ENCODE measurements around the gene LGALS4.
"Not testable (repeated sequence)": the region's sequence is repeated elsewhere in the genome, so short reads cannot be mapped to it uniquely, and the experiment has no call there.

The LGALS4 gene

DNA sequence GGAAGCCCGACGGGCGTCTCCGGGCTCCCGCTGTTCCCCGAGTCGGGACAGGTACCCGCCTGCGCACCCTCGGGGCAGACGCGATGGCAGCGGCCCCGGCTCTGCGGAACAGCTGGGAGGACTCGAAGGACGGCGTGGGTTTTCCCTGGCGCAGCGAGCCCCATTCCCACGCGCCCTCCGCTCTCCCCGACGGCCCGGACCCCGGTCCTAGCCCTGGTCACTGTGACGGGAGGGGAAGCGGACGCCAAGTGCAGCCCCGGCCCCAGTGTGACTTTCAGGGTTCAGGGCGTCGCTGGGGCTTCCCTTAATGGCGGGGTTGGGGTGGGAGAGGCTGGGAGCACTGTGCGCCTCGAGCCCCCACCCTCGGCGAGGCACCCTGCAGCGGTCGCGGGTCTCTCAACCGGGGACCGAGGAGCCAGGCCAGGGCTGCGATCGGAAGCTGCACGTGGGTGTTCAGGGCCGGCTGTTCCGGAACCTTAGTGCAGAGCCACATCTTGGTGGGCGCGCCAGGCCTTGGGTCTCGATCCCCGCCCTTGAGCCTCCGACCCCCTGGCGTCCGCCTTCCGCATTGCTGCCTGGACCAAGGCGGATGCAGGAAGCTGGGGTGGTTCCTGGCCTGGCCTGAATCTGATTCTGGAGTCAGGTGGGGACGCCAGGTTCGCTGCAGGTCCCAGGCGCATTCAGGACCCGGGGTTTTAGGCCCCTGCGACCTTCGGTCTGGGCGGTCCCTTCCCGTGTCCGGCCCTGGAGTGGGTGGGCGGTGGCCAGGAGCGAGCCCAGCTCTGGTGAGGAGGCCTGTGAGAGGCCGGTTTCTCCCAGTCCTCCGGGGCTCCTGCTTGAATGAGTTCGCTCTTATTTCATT, 20.3 kb downstream of the LGALS4 start:
- no peak for DNase-seq

DNA sequence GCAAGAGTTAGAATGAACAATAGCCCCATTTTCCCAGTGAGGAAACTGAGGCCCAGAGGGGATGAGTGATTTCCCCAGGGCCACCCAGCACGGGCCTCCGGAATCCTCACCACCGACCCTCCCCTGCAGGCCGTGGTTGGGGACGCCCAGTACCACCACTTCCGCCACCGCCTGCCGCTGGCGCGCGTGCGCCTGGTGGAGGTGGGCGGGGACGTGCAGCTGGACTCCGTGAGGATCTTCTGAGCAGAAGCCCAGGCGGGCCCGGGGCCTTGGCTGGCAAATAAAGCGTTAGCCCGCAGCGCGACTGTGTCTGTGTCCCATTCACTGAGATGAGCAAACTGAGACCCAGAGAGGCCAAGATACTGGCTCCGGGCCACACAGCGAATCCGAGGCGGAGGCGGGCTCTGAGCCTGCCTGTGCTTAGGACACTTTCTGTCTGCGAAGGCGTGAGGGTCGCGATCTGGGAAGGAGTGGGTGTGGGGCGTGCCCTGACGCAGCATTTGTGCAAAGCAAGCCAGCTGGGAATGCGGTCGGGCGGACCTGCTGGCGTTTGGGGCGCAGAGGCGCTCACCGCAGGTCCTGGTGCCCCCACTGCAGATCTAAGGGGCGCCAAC, 21.2 kb downstream of the LGALS4 start:
- DNase-seq = not testable (repeated sequence)

DNA sequence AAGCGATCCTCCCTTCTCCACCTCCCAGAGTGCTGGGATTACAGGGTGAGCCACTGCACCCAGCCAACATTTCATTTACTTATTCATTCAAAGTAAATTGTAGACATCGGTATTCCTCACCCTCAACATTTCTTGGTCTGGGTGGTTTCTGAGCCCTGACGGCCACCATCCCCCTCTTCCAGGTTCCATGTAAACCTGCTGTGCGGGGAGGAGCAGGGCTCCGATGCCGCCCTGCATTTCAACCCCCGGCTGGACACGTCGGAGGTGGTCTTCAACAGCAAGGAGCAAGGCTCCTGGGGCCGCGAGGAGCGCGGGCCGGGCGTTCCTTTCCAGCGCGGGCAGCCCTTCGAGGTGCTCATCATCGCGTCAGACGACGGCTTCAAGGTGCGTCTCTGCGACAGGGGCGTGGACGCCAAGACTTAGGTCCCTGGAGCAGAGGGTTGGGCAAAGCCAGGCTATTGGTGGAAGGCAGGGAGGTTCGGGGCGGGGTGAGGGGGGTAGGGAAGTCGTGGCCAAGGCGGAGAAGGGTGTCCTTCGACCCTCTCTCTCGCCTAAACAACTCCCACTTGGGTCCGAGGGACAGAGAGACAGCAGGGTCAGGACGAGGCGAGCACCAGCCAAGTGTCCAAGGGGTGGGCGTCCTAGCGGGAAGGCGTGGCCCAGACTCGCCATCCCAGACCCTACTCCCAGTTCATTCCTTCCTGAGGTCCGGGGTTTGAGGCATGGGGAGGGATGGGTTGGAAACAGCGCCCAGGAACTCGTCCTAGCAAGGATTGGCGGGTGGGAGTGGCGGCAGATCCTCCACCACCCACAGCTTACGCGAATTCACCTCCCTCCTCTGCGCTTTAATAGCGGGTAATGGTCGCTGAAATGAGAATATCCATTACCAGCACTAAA, 22.0 kb downstream of the LGALS4 start:
- not testable (repeated sequence) for DNase-seq

DNA sequence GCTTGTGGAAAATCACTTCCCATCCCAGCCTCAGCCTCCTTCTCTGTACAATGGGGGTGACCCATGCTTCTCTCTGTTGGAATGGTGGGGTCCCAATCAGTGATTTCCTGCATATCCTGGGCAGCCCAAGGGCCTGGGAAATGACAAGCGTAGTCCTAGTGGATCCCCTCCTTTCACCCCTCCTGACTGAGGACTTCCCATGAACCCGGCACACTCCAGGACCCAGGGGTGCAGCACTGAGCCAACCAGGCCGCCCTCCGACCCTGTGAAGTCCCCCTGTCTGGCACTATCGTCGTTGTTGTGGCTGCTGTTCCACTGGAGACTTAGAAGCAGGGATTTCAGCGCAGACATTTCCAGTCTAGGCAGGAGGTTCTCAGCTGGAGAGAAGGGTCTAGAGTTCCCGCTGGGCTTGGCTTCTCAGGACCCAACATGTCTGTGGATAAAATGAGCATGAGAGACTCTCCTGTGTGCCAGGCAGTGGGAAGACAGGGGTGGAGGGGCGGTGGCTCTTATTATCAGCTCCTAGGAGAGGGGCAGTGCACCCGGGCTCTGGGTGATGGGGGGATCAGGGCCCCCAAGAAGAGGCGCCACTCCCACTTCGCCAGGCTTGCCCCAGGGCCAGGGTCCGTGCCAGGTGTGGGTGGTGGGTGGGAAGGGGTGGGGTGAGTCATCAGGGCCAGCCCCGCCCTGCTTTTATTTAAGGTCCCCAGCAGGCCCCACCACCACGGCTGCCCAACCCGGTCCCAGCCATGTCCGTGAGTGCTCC, 24.1 kb downstream of the LGALS4 start, which contains the start of gene LGALS7B:
Gene LGALS7B (plus strand): TSS at position 723 of the 766 bp plus-strand sequence. CDS start 27 bp downstream, at position 750.
- DNase-seq = no peak

DNA sequence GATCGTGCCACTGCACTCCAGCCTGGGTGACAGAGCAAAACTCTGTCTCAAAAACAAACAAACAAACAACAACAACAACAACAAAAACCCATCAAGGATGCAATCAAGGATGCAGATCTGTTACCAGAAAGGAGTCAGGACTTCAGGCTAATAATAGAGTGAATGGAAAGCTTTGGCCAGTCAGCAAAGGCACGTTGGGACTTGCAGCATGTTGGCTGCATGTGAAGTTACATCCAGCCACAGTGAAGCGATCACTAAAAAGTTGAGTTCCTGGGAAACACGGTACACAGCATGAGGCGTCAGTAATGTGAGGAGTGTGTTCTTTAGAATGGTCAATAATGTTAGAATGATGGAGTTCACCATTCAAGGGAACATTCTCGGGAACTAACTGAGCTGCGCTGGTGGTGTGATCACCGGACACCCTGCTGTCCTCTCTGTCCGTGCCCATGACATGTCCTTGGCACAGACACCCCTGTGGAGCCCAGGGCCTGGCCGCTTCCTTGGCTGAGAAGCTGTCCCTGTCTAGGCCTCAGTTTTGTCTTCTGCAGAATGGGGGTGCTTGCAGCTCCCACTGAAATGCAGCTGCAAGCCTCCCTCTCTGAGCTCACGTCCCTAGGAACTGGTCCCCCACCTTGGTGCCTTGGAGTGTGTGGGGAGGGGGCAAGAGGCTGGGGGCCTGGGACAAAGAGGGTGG, 26.0 kb downstream of the LGALS4 start:
- DNase-seq = no peak

DNA sequence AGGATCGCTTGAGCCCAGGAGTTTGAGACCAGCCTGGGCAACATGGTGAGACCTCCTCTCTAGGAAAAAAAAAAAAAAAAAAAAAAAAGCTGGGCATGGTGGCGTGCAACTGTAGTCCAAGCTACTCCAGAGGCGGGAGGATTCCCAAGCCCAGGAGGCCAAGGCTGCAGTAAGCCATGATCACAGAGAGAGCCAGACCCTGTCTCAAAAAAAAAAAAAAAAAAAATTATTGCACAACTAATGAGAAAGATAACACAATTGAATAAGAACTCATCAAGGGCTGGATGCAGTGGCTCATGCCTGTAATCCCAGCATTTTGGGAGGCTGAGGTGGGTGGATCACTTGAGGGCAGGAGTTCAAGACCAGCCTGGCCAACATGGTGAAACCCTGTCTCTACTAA, 26.7 kb downstream of the LGALS4 start:
- not testable (repeated sequence) for DNase-seq

DNA sequence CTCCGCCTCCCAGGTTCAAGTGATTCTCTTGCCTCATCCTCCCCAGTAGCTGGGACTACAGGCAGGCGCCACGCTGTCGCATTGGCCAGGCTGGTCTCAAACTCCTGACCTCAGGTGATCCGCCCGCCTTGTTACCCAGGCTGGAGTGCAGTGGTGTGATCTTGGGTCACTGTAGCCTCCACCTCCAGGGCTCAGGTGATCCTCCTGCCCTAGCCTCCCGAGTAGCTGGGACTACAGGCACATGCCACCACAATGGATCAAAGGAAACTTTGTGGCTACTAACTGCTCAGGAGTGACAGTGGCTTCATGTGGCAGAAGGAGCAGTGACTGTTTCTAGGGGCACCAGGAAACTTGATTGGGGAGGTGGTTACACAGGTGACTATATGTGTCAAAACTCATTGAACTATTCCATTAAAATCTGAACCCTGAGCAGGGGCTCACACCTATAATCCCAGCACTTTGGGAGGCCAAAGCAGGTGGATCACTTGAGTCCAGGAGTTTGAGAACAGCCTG, 27.5 kb downstream of the LGALS4 start:
- no peak for DNase-seq

DNA sequence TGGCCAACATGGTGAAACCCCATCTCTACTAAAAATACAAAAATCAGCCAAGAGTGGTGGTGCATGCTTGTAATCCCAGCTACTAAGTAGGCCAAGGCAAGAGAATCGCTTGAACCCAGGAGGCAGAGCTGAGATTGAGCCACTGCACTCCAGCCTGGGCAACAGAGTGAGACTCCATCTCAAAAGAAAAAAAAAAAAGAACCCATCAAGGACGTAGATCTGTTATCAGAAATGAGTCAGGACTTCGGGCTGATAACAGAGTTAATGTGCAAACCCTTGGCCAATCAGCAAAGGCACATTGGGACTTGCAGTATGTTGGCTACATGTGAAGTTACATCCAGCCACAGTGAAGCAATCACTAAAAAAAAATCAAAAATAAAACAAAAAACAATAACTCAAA, 28.5 kb downstream of the LGALS4 start:
- no peak for DNase-seq

DNA sequence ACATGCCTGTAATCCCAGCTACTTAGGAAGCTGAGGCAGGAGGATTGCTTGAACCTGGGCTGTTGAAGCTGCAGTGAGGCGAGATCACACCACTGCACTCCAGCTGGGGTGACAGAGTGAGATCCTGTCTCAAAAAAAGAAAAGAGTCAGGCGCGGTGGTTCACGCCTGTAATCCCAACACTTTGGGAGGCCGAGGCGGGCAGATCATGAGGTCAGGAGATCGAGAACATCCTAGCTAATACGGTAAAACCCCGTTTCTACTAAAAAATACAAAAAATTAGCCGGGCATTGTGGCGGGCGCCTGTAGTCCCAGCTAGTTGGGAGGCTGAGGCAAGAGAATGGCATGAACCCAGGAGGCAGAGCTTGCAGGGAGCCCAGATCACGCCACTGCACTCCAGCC, 30.5 kb downstream of the LGALS4 start:
- not testable (repeated sequence) for DNase-seq

DNA sequence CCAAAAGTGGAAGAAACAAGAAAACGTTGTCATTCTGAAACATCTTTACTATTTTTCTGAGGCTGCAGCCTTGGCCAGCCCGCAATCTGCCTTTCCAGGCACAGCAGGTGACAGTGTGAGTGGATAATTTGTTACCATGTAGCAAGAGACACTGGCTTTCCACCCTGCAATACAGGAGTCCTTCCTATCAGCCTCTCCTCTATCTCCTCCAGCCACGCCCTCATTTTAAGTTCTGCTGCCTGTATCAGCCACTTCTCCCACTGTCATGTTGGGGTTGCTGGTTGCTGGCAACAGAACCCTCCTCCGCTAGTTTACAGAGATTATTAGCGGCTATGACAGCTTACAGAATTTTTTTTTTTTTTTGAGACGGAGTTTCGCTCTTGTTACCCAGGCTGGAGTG, 31.7 kb downstream of the LGALS4 start:
- DNase-seq = no peak

DNA sequence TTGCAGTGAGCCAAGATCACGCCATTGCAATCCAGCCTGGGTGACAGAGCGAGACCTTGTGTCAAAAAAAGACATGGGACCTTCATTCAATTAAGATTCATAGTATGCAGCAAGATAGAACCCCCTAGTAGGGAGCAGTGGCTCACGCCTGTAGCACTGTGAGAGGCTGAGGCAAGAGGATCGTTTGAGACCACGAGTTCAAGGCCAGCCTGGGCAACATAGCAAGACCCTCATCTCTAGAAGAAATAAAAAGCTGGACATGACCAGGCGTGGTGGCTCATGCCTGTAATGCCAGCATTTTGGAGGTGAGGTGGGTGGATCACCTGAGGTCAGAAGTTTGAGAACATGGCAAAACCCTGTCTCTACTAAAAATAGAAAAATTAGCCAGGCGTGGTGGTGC, 32.3 kb downstream of the LGALS4 start:
- DNase-seq = no peak

DNA sequence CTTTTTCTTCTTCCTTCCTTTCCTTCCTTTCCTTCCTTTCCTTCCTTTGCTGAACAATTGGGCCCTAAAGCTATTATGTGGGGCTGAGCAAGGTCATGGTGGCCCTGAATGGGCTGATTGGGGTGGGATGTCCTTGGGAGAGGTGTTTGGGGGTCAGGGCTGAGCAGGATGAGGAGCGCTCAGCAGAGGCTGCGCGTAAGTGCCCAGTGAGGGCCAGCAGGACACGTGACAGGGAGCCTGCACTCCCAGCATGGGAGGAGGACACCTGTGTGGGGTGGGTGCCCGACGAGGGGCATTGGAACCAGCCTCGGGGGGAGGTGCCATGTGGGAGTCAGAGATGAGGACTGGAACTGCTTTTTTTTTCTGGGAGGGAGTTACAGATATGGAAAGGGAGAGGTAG, 34.0 kb downstream of the LGALS4 start:
- no peak for DNase-seq

DNA sequence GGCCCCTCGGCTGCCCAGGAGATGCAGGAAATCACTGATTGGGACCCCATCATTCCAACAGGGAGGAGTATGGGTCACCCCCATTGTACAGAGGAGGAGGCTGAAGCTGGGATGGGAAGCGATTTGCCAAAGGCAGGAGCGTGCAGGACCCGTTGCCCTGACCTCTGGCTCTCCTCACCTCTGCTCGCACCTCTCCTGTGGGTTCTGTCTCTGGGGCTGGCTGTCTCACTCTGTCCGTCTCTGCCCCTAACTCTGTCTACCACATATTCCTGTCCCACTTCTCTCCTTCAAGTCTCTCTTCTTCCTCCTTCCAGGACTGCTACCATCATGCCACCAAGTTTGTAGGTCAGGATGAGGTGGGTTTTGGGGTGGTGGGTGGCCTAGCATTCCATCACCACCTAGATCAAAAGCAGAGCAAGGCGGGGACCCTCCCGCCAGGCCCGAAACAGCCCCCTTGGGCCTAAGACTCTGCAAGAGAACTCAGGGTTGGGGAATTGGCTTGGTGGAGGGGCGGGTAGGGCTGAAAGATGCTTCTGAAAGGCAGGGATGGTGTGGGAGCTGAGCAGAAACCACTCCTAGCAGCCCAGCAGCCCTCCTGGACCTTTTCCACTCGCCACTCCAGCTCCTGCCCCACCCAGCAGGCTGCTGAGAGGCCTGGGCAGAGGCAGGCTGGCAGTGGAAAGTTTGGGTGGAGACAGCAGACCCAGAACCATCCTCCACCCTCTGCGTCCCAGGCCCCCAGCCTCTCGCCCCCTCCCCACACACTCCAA, 38.4 kb downstream of the LGALS4 start:
- no peak for DNase-seq

DNA sequence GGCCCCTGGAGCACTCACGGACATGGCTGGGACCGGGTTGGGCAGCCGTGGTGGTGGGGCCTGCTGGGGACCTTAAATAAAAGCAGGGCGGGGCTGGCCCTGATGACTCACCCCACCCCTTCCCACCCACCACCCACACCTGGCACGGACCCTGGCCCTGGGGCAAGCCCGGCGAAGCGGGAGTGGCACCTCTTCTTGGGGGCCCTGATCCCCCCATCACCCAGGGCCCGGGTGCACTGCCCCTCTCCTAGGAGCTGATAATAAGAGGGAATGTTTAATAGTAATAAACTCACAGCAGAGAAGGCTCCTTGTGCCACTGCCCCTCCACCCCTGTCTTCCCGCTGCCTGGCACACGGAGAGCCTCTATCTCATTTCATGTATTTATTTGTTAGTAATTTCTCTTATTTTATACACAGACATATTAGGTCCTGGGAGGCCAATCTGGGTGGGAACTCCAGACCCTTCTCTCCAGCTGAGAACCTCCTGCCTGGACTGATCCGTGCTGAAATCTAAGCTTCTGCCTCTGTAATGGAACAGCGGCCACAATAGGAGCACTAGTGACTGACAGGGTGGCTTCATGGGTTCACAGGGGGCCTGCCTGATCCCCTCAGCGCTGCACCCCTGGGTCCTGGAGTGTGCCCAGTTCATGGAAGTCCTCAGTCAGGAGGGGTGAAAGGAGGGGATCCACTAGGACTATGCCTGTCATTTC, 39.1 kb downstream of the LGALS4 start, which contains the start of gene LGALS7:
Gene LGALS7 (minus strand): TSS at position 49 of the 709 bp plus-strand sequence. CDS start 25 bp downstream, at position 24.
- DNase-seq = no peak

DNA sequence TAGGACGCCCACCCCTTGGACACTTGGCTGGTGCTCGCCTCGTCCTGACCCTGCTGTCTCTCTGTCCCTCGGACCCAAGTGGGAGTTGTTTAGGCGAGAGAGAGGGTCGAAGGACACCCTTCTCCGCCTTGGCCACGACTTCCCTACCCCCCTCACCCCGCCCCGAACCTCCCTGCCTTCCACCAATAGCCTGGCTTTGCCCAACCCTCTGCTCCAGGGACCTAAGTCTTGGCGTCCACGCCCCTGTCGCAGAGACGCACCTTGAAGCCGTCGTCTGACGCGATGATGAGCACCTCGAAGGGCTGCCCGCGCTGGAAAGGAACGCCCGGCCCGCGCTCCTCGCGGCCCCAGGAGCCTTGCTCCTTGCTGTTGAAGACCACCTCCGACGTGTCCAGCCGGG, 41.2 kb downstream of the LGALS4 start:
- not testable (repeated sequence) for DNase-seq

DNA sequence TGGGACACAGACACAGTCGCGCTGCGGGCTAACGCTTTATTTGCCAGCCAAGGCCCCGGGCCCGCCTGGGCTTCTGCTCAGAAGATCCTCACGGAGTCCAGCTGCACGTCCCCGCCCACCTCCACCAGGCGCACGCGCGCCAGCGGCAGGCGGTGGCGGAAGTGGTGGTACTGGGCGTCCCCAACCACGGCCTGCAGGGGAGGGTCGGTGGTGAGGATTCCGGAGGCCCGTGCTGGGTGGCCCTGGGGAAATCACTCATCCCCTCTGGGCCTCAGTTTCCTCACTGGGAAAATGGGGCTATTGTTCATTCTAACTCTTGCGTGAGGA, 41.8 kb downstream of the LGALS4 start:
- DNase-seq = not testable (repeated sequence)

DNA sequence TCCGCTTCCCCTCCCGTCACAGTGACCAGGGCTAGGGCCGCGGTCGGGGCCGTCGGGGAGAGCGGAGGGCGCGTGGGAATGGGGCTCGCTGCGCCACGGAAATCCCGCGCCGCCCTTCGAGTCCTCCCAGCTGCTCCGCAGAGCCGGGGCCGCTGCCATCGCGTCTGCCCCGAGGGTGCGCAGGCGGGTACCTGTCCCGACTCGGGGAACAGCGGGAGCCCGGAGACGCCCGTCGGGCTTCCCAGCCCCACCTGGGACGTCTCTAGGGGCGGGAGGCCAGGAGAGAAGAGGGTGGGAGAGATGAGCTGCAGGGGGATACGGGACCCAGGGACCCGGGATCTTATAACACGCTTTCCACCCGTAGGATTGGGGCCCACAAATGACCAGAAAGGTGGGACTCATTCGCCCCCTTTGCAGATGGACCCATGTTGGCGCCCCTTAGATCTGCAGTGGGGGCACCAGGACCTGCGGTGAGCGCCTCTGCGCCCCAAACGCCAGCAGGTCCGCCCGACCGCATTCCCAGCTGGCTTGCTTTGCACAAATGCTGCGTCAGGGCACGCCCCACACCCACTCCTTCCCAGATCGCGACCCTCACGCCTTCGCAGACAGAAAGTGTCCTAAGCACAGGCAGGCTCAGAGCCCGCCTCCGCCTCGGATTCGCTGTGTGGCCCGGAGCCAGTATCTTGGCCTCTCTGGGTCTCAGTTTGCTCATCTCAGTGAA, 42.4 kb downstream of the LGALS4 start:
- DNase-seq = not testable (repeated sequence)

DNA sequence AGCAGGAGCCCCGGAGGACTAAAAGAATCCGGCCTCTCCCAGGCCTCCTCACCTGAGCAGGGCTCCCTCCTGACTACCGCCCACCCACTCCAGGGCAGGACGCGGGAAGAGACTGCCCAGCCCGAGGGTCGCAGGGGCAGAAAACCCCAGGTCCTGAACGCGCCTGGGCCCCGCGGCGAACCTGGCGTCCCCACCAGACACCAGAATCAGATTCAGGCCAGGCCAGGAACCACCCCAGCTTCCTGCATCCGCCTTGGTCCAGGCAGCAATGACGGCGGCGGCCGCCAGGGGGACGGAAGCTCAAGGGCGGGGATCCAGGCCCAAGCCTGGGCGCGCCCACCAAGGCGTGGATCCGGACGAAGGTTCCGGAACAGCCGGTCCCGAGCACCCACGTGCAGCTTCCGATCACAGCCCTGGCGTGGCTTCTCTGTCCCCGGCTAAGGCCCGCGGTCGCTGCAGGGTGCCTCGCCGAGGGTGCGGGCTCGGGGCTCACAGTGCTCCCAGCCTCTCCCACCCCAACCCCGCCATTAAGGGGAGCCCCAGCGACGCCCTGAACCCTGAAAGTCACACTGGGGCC, 43.0 kb downstream of the LGALS4 start:
- peak; percentile 18 for DNase-seq
